Sigmoid colon (tissue), 4 donors: ENCODE data around the gene TMEM86A.

Experiments
- CTCF ChIP-seq, 4 experiments: fragments of 450-650 bp in 3 of 4; fragments of 200-600 bp in 1 of 4; IDR thresholded peaks; one replicate each; pipeline ENCODE4 v1.5.1; 2016 to 2019; ENCODE audit warnings: antibody characterized with exemption in 4 of 4, mild to moderate bottlenecking in 3 of 4, moderate library complexity in 2 of 4
- POLR2A ChIP-seq, 2 donors: fragments of 450-650 bp; IDR thresholded peaks; one replicate each; pipeline ENCODE4 v1.6.1; 2016; ENCODE audit warnings: antibody characterized with exemption in 2 of 2, mild to moderate bottlenecking in 2 of 2, moderate library complexity in 2 of 2
- POLR2AphosphoS5 ChIP-seq, 4 donors: sonication (generic); formaldehyde crosslinking; IDR thresholded peaks; one replicate each; pipeline ENCODE4 v1.6.1; 2017; ENCODE audit warnings: antibody characterized with exemption in 4 of 4

- TF ChIP-seq CTCF (IDR thresholded peaks at IDR 0.05) (no peak), POLR2AphosphoS5 (IDR thresholded peaks at IDR 0.05) (no peak), POLR2A (IDR thresholded peaks at IDR 0.05) (no peak)
Observed at GRCh38 chr11:18696638-18697225, 1.8 kb upstream of the TMEM86A start.
